ENCODE measurements around the gene RNU1-1.
"Not testable (repeated sequence)": the region's sequence is repeated elsewhere in the genome, so short reads cannot be mapped to it uniquely, and the experiment has no call there.

DNA sequence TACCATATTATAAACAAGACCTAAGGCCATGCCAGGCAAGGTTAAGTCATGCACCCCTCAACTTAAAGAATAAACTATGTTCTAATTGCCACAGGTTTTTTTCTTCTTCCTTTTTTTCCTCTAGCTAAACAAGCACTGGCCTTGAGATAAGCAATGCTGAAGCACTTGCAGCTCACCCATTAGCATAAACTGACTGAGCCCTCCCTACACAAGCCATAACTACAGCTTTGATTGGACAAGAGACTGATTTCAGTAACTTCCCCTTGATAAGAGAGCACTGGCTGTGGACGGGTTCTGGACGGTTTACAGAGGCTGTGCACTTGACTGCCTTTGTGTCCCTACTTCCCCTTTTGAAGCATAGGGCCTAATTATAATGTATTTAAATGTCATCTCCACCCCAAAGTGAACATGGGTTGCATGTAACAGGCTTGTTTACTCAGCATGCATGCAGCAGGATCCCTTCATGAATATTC lies 26.4 kb upstream of the RNU1-1 start:
- TF ChIP-seq POLR2A (IDR thresholded peaks at IDR 0.05) = not testable (repeated sequence)
- TF ChIP-seq, protein P1, sequence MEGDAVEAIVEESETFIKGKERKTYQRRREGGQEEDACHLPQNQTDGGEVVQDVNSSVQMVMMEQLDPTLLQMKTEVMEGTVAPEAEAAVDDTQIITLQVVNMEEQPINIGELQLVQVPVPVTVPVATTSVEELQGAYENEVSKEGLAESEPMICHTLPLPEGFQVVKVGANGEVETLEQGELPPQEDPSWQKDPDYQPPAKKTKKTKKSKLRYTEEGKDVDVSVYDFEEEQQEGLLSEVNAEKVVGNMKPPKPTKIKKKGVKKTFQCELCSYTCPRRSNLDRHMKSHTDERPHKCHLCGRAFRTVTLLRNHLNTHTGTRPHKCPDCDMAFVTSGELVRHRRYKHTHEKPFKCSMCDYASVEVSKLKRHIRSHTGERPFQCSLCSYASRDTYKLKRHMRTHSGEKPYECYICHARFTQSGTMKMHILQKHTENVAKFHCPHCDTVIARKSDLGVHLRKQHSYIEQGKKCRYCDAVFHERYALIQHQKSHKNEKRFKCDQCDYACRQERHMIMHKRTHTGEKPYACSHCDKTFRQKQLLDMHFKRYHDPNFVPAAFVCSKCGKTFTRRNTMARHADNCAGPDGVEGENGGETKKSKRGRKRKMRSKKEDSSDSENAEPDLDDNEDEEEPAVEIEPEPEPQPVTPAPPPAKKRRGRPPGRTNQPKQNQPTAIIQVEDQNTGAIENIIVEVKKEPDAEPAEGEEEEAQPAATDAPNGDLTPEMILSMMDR (IDR thresholded peaks at IDR 0.05) = not testable (repeated sequence)
